Stimulated activated CD8-positive, alpha-beta memory T cell treated with anti-CD3 and anti-CD28 coated beads, Interleukin-7, amount 100 ng/mL, for 48 hours (primary cell): Measurements from ENCODE around the gene SLCO1B3.
"Not testable (repeated sequence)": the region's sequence is repeated elsewhere in the genome, so short reads cannot be mapped to it uniquely, and the experiment has no call there.

Experiments
- DNase-seq, 2 donors: peaks; one replicate each; pipeline ENCODE4 v3.0.0-alpha.2; 2020; ENCODE audit warnings: low read depth in 1 of 2; ENCODE audit errors: extremely low read depth in 1 of 2

Gene SLCO1B3, protein sequence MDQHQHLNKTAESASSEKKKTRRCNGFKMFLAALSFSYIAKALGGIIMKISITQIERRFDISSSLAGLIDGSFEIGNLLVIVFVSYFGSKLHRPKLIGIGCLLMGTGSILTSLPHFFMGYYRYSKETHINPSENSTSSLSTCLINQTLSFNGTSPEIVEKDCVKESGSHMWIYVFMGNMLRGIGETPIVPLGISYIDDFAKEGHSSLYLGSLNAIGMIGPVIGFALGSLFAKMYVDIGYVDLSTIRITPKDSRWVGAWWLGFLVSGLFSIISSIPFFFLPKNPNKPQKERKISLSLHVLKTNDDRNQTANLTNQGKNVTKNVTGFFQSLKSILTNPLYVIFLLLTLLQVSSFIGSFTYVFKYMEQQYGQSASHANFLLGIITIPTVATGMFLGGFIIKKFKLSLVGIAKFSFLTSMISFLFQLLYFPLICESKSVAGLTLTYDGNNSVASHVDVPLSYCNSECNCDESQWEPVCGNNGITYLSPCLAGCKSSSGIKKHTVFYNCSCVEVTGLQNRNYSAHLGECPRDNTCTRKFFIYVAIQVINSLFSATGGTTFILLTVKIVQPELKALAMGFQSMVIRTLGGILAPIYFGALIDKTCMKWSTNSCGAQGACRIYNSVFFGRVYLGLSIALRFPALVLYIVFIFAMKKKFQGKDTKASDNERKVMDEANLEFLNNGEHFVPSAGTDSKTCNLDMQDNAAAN

GRCh38 chr12:20810487-20810886, at the start of gene SLCO1B3:
SLCO1B3 (plus strand) TSS chr12:20810705; CDS start chr12:20815739, 5,034 bp downstream.
- DNase-seq, result no peak

DNA sequence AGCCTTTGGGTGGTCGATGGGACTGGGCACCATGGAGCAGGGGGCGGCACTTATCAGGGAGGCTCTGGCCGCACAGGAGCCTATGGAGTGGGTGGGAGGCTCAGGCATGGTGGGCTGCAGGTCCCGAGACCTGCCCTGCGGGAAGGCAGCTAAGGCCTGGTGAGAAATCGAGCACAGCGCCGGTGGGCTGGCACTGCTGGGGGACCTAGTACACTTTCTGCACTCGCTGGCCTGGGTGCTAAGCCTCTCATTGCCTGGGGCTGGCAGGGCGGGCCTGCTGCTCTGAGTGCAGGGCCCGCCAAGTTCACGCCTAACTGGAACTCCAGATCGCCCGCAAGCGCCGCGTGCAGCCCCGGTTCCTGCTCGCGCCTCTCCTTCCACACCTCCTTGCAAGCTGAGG, 33.1 kb upstream of the SLCO1B3 start:
- DNase-seq, result no peak

- no peak for DNase-seq
Observed at GRCh38 chr12:20778969-20779368, 31.5 kb upstream of the SLCO1B3 start.

- DNase-seq, result not testable (repeated sequence)
Observed at GRCh38 chr12:20779971-20780370, 30.5 kb upstream of the SLCO1B3 start.

DNA sequence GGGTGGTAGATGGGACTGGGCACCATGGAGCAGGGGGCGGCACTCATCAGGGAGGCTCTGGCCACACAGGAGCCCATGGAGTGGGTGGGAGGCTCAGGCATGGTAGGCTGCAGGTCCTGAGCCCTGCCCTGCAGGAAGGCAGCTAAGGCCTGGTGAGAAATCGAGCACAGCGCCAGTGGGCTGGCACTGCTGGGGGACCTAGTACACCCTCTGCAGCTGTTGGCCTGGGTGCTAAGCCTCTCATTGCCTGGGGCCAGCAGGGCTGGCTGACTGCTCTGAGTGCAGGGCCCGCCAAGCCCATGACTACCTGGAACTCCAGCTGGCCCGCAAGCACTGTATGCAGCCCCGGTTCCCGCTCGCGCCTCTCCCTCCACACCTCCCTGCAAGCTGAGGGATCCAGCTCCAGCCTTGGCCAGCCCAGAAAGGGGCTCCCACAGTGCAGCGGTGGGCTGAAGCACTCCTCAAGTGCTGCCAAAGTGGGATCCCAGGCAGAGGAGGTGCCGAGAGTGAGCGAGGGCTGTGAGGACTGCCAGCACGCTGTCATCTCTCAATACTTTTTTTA, 26.6 kb upstream of the SLCO1B3 start:
- not testable (repeated sequence) for DNase-seq

DNA sequence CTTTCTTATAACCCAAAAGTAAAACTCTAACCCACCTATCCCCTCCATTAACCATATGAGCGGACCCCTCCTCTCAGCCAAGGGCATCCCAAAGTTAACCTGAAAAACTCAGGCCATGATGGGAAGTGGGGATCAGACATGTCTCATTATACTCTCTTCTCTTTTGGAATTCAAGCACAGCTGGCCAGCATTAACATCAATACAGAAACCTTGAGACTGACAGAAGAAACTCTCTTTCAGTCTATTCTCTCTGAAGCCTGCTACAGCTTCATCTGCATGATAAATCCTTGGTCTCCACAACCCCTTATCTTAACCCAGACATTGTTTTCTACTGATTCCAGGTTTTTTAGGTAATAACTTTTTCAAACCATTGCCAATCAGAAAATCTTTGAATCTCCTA, 17.5 kb upstream of the SLCO1B3 start:
- no peak for DNase-seq

DNA sequence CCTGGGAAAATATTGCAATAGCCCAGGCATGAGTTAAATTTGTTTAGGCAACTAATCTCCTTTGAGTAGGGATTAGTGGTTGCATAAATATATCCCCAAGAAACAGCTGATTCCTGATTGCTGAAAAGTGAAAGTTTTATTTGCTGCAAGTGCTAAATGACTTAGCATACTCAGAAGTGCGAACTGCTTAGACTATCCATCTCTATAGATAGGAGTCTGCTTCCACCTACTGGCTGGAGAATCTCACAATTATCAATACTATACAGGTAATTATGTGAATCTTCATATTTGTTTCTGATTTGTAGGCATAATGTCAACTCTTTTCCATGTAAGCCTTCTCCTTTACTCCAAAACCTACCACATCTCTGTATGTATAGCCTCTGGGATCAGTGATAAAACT, 12.0 kb upstream of the SLCO1B3 start:
- no peak for DNase-seq

DNA sequence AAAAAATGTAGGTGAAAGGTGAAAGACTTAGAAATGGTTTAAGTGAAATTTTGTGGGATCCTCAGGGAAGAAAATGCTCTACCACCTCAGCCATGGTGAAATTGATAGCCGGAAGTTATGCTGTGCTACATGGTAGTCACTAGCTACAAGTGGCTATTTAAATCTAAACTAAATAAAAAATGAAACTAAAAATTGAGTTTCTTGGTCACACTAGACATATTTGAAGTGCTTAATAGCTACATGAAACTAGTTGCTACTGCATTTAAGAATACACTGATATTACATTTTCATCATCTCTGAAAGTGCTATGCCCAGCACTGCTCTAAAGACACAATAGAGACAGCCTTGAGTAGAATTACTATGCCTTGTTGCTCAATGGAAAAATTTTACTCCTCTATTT, 10.3 kb upstream of the SLCO1B3 start:
- DNase-seq, result no peak

GRCh38 chr12:20801035-20801434, 9.5 kb upstream of the SLCO1B3 start:
- DNase-seq, result no peak

GRCh38 chr12:20805921-20806320, 4.6 kb upstream of the SLCO1B3 start:
- no peak for DNase-seq

DNA sequence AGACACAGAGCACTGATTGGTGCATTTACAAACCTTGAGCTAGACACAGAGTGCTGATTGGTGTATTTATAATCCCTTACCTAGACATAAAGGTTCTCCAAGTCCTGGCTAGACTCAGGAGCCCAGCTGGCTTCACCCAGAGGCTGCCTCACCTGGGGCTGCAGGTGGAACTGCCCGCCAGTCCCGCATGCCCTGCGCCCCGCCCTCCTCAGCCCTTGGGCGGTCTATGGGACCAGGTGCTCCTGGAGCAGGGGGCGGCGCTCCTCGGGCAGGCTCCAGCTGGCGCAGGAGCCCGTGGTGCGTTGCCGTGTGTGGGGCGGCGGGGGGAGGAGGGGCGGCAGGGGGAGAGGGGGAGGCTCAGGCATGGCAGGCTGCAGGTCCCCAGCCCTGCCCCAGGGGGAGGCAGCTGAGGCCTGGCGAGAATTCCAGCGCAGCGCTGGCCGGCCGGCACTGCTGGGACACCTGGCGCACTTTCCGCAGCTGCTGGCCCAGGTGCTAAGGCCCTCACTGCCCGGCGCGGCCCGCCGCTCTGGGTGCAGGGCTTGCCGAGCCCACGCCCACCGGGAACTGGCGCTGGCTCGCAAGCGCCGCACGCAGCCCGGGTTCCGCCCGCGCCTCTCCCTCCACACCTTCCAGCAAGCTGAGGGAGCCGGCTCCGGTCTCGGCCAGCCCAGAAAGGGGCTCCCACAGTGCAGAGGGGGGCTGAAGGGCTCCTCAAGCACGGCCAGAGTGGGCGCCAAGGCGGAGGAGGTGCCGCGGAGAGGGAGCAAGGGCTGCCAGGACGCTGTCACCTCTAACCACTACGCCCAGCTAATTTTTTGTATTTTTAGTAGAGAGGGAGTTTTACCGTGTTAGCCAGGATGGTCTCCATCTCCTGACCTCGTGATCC, 3.1 kb upstream of the SLCO1B3 start:
- DNase-seq, result no peak

- no peak for DNase-seq
Observed at GRCh38 chr12:20808521-20808920, 2.0 kb upstream of the SLCO1B3 start.

GRCh38 chr12:20815574-20815973, 5.1 kb downstream of the SLCO1B3 start:
- no peak for DNase-seq

DNA sequence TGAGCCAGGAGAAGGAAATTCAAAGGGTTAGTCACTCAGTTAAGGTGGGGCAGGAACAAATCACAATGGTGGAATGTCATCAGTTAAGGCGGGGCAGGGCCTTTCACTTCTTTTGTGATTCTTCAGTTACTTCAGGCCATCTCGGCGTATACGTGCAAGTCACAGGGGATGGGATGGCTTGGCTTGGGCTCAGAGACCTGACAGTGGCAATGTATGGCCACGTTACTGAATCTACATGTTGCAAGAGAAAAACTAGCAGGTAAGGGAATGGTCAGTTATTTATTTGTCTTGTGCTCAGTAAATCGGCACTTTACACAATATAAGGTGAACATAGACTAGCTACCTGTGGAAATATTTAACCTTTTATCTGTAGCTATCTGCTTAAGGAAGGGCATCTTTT, 11.9 kb downstream of the SLCO1B3 start:
- DNase-seq, result no peak

DNA sequence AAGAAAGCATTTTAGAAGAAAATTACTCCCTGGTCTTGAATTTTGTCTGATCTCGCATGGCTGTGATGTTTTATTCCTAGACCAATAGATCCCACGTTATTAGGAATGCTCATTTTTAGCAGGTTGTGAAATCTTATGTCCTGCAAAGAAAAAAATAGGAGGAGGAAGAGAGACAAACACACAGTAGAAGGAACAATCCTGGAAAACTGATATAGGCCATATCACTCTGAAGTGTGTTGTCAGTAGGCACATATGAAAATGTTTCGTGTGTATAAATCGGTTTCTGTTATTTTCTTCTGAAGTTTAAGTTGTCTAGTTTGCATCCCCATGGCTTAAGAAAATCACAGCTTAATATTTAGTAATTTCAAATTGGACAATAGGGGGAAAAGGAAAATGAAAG, 12.4 kb downstream of the SLCO1B3 start:
- DNase-seq, result no peak

- DNase-seq, result no peak
Observed at GRCh38 chr12:20829919-20830318, 19.4 kb downstream of the SLCO1B3 start.

DNA sequence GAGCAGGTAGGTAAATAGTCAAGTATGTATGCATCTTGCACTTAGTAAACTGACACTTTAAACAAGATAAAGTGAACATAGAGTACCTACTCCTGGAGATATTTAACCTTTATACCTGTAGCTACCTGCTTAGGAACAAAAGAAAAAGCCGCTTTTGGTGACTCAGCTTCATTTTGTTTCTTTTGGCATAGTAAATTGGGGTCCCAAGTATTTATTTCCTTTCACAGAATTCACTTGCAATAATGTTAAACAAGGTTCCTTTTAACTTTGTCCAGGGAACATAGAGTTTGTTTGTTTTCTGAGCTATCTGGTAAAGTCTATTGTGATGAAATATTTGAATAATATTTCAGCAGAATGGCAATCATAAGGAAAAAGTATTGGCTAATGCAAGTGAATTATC, 20.0 kb downstream of the SLCO1B3 start:
- no peak for DNase-seq

DNA sequence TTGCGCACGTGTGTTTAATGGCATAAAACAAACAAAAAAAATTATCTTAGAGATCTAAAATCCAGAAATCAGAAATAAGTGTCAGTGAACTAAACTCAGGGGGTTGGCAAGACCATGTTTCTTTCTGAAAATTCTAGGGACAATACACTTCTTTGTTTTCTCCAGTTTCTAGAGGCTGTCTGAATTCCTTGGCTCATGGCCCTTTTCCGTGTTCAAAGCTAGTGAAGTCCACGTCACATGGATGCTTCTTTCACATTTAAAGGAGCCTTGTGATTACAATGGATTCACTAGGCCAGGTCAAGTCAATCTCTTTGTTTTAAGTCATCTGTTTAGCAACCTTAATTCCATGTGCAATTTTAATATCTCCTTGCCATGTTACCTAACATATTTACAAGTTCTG, 22.4 kb downstream of the SLCO1B3 start:
- no peak for DNase-seq

- DNase-seq, result no peak
Observed at GRCh38 chr12:20852649-20853048, 42.1 kb downstream of the SLCO1B3 start.

GRCh38 chr12:20863056-20863455, 52.6 kb downstream of the SLCO1B3 start:
- no peak for DNase-seq

DNA sequence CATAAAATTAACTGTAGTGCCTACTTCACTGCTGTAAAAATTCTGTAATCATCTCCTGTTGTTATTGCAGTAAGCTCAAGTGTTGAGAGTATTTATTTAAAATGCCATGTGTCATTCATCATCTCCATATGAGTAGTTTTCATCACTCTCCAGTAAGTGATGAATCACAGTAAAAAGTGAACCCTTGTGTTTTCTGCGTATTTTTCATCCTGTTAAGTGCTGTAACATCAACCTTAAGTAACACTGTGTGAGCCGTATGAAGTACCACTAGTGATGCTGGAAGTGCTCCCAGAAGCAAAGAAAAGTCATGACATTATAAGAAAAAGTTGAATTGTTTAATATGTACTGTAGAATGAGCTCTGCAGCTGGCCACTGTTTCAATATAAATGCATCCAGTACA, 55.4 kb downstream of the SLCO1B3 start:
- DNase-seq, result no peak
